ENCODE results near the gene GABPB2.

DNA sequence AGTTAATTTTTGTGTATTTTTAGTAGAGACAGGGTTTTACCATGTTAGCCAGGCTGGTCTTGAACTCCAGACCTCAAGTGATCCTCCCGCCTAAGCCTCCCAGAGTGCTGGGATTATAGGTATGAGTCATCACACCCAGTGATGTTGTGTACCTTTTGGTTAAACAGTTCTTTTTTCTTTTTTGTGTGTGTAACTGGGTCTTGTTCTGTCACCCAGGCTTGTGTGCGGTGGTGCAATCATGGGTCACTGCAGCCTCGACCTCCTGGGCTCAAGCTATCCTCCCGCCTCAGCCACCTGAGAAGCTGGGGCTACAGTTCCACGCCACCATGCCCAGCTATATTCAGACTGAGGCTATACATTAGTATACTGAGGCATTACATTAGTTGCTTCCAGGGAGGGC lies 37.8 kb downstream of the GABPB2 start:
- TF ChIP-seq ZNF124 (CRISPR knock-in tag; IDR thresholded peaks at IDR 0.05) = no peak
- no peak for TF ChIP-seq RNF2 (conservative IDR thresholded peaks at IDR 0.05; ENCODE audit: low read depth)
- TF ChIP-seq POLR2A (IDR thresholded peaks at IDR 0.05; ENCODE audit: insufficient read depth in 1 of 2, low read depth in 2 of 2, low read length in 2 of 2) = no peak
- no peak for TF ChIP-seq ZEB1 (IDR thresholded peaks at IDR 0.05; ENCODE audit: insufficient replicate concordance, low read depth)
- TF ChIP-seq HDAC6 (IDR thresholded peaks at IDR 0.05; ENCODE audit: low read depth, low read length) = no peak
- TF ChIP-seq HCFC1 (IDR thresholded peaks at IDR 0.05; ENCODE audit: low read depth, low read length) = no peak
